OCI-LY7 (cell line): ENCODE data around the gene CPA1.

Experiments used
- EZH2phosphoT487 ChIP-seq: fragments of 200-600 bp; sonication (generic); IDR thresholded peaks from 2 replicates; pipeline ENCODE4 v1.6.1; 2018; ENCODE audit warnings: low read depth, borderline replicate concordance, mild to moderate bottlenecking, mixed run types, antibody characterized with exemption, low read length, moderate library complexity, mixed read lengths
- TF ChIP-seq, protein P1 (sequence below): fragments of 200-600 bp; sonication (generic); conservative IDR thresholded peaks from 2 replicates; pipeline ENCODE4 v1.5.1; 2014; ENCODE audit warnings: mild to moderate bottlenecking, antibody characterized with exemption, low read length, moderate library complexity, mixed read lengths

DNA sequence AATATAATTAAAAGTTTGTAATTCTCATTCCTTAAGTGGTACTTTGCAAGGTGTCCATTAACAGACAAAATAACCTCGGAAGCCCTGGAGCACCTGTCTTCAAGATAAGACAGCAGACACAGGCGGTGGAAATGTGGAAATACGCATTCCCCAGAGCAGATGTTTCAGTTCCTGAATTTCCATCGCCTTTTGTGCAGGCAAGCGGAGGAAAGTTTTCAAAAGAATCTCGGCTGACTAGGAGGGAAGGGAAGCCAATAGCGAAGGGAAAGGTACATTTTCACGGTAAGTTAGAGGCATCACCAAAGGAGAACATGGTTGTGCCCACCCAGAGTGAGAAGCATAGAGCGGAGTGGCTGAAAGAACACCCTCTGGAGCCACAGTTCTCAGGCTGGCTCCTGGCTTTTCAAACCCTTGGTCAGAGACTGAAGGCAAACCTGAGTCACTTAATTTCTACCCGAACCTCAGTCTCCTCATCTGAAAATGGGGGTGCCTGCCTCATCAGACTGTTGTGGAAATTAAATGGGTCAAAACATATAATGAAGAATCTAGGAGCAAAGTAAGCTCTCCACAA, 13.6 kb downstream of the CPA1 start:
- TF ChIP-seq, protein P1, sequence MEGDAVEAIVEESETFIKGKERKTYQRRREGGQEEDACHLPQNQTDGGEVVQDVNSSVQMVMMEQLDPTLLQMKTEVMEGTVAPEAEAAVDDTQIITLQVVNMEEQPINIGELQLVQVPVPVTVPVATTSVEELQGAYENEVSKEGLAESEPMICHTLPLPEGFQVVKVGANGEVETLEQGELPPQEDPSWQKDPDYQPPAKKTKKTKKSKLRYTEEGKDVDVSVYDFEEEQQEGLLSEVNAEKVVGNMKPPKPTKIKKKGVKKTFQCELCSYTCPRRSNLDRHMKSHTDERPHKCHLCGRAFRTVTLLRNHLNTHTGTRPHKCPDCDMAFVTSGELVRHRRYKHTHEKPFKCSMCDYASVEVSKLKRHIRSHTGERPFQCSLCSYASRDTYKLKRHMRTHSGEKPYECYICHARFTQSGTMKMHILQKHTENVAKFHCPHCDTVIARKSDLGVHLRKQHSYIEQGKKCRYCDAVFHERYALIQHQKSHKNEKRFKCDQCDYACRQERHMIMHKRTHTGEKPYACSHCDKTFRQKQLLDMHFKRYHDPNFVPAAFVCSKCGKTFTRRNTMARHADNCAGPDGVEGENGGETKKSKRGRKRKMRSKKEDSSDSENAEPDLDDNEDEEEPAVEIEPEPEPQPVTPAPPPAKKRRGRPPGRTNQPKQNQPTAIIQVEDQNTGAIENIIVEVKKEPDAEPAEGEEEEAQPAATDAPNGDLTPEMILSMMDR = no peak
- TF ChIP-seq EZH2phosphoT487 = no peak
